K562 (cell line): Measurements from ENCODE around the gene CREBL2. TPM values are rescaled to one million over a fixed set of nuclear protein-coding genes. Genes with fewer than 3 reads are reported as not detected.

ENCODE experiments used
- BRCA1 ChIP-seq, 2 experiments: fragments of 450-650 bp in 1 of 2; sonication (generic) in 1 of 2; formaldehyde crosslinking in 1 of 2; IDR thresholded peaks; 2 replicates each; pipeline versions ENCODE4 v1.5.0 to v1.6.1; 2017 to 2020; ENCODE audit warnings: mild to moderate bottlenecking in 1 of 2, missing genetic modification reagents in 1 of 2
- HMG20A ChIP-seq: fragments of 450-650 bp; formaldehyde crosslinking; conservative IDR thresholded peaks from 2 replicates; pipeline ENCODE4 v1.4.0; 2020; ENCODE audit warnings: mild to moderate bottlenecking, mixed read lengths
- HNRNPLL ChIP-seq: fragments of 200-400 bp; formaldehyde crosslinking; IDR thresholded peaks from 2 replicates; pipeline ENCODE4 v1.6.1; 2017; ENCODE audit warnings: low read length, low read depth, mild to moderate bottlenecking; ENCODE audit not compliant: poor library complexity, severe bottlenecking
- JUND ChIP-seq, 2 experiments: IDR thresholded peaks; 2 replicates in 1 of 2; 3 replicates in 1 of 2; pipeline ENCODE4 v1.6.1; 2011; ENCODE audit warnings: borderline replicate concordance in 2 of 2, low read depth in 2 of 2, low read length in 2 of 2, improper control_type of control experiment in 1 of 2, missing biosample characterization in 1 of 2, missing genetic modification characterization in 1 of 2, missing genetic modification reagents in 1 of 2
- NEUROD1 ChIP-seq: fragments of 150-350 bp; IDR thresholded peaks from 2 replicates; pipeline ENCODE4 v1.6.1; 2014; ENCODE audit warnings: borderline replicate concordance, low read length, low read depth; ENCODE audit not compliant: partially characterized antibody
- NFIX ChIP-seq: fragments of 250-450 bp; sonication (Bioruptor Pico); IDR thresholded peaks from 2 replicates; pipeline ENCODE4 v1.4.0; 2020; ENCODE audit warnings: low read depth, mild to moderate bottlenecking, moderate library complexity
- RBM17 ChIP-seq: fragments of 200-400 bp; formaldehyde crosslinking; IDR thresholded peaks from 2 replicates; pipeline ENCODE4 v1.6.1; 2017; ENCODE audit warnings: low read depth, mild to moderate bottlenecking, low read length, borderline replicate concordance
- SIN3A ChIP-seq, 2 experiments: fragments of 150-350 bp in 1 of 2; IDR thresholded peaks; 2 replicates each; pipeline ENCODE4 v1.6.1; 2011 to 2016; ENCODE audit warnings: borderline replicate concordance in 2 of 2, low read depth in 2 of 2, low read length in 2 of 2, mild to moderate bottlenecking in 2 of 2, moderate library complexity in 2 of 2; ENCODE audit not compliant: control insufficient read depth in 1 of 2
- SMAD3 ChIP-seq: fragments of 450-650 bp; formaldehyde crosslinking; conservative IDR thresholded peaks from 2 replicates; pipeline ENCODE4 v1.4.0; 2020; ENCODE audit warnings: mild to moderate bottlenecking
- TAF1 ChIP-seq: IDR thresholded peaks from 2 replicates; pipeline ENCODE4 v1.6.1; 2011; ENCODE audit warnings: mild to moderate bottlenecking, low read length, moderate library complexity; ENCODE audit not compliant: insufficient read depth, control insufficient read depth, severe bottlenecking; ENCODE audit errors: extremely low read depth
- TOE1 ChIP-seq, 2 experiments: fragments of 450-650 bp in 1 of 2; sonication (generic) in 1 of 2; formaldehyde crosslinking in 1 of 2; IDR thresholded peaks; 2 replicates each; pipeline versions ENCODE4 v1.7.1 to v1.8.0; 2016 to 2022; ENCODE audit warnings: borderline replicate concordance in 2 of 2, mild to moderate bottlenecking in 2 of 2, antibody characterized with exemption in 1 of 2, inconsistent platforms in 1 of 2, low read depth in 1 of 2, missing genetic modification reagents in 1 of 2, moderate library complexity in 1 of 2
- TRIM28 ChIP-seq: fragments of 450-650 bp; IDR thresholded peaks from 2 replicates; pipeline ENCODE4 v1.6.1; 2017
- UBTF ChIP-seq, 2 experiments: IDR thresholded peaks; 2 replicates each; pipeline ENCODE4 v1.6.1; 2012; ENCODE audit warnings: improper control_type of control experiment in 2 of 2, low read depth in 2 of 2, low read length in 2 of 2, borderline replicate concordance in 1 of 2
- VEZF1 ChIP-seq: fragments of 200-800 bp; sonication (Bioruptor generic); IDR thresholded peaks from 2 replicates; pipeline ENCODE4 v1.6.1; 2017; ENCODE audit warnings: missing genetic modification characterization, missing compliant biosample characterization
- ZFP1 ChIP-seq: fragments of 450-650 bp; formaldehyde crosslinking; IDR thresholded peaks from 2 replicates; pipeline ENCODE4 v1.4.0; 2020; ENCODE audit warnings: mild to moderate bottlenecking, mixed read lengths
- ZNF311 ChIP-seq: fragments of 250-450 bp; sonication (Bioruptor Pico); IDR thresholded peaks from 2 replicates; pipeline ENCODE4 v1.4.0; 2020; ENCODE audit warnings: mild to moderate bottlenecking, moderate library complexity
- ZNF395 ChIP-seq: fragments of 200-800 bp; sonication (Bioruptor generic); IDR thresholded peaks from 2 replicates; pipeline ENCODE4 v1.6.1; 2017; ENCODE audit warnings: missing genetic modification characterization, missing compliant biosample characterization
- ZNF699 ChIP-seq: fragments of 250-450 bp; sonication (Bioruptor Pico); IDR thresholded peaks from 2 replicates; pipeline ENCODE4 v1.8.0; 2021; ENCODE audit warnings: mild to moderate bottlenecking, moderate library complexity; ENCODE audit not compliant: insufficient replicate concordance
- ZNF79 ChIP-seq: fragments of 250-450 bp; sonication (Bioruptor Pico); IDR thresholded peaks from 2 replicates; pipeline ENCODE4 v1.4.0; 2020; ENCODE audit warnings: low read depth, mild to moderate bottlenecking, moderate library complexity
- polyA plus RNA-seq, 8 experiments: library from polyadenylated mRNA; depleted of rRNA in 4 of 8; stranded (reverse) in 5 of 8; unstranded in 3 of 8; fragments of >200 nt; fragmentation: Nextera tagmentation in 2 of 8; fragmentation: Illumina TruSeq in 1 of 8; extraction: Ambion mirVana in 2 of 8; extraction: Trizol in 1 of 8; gene quantifications; 2 replicates each; pipeline versions ENCODE4 v1.2.1 to v1.2.3, GENCODE V29; 2011 to 2014; ENCODE audit warnings: inconsistent platforms in 1 of 8, missing spikeins in 1 of 8
- total RNA-seq, 7 experiments: library from RNA; depleted of rRNA in 6 of 7; stranded (reverse); fragments of >200 nt in 6 of 7; fragmentation: Illumina TruSeq in 2 of 7; extraction: Trizol in 2 of 7; gene quantifications; 2 replicates each; pipeline versions ENCODE4 v1.2.1 to v1.2.3, GENCODE V29; 2011 to 2021; ENCODE audit warnings: low replicate concordance in 1 of 7

CREBL2 gene
- total and polyA plus RNA-seq, 9 of the 15 experiments (the other 6 are each of a cell fraction or from before 2014, with no cell fraction given): 1.7 to 7.3 (median 5.2) TPM

DNA sequence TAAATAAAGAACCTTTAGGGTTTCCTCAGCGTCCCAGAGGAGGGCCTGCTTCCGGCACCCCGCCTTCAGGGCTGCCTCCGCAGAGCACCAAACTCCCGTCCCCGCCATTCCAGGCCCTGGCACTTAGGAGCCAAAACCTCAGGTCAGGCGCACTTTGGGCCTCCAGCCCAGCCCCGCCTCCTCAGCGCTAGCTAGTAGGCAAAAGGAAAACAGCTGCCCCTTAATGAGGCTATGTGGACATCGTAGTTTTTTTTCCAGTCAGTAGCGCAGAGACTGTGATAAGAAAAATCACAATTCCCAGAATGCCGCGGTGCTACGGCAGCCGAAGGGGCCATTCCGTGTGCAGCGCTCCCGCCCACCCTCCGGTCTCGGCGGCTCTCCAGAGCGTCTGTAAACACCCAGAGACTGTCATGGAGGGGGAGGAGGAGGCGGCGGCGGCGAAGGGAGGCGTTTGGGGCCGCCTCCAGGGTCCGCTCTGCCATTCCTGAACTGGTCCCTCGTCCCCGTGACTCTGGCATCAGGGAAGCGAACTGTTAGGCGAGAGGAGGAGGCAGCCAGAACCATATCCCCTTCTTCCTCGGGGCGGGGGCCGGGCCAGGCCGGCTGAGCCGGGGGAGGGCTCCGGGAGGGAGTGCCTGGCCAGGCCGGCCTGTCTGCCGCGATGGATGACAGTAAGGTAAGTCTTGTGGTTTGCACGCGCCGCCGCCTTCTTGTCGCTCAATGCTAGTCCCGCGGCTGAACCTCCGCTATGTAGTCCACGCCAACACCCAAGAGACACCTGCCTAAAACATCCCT, at the start of gene CREBL2 (continued):
- TF ChIP-seq UBTF (IDR thresholded peaks at IDR 0.05; ENCODE audit: borderline replicate concordance in 1 of 2, low read depth in 2 of 2, low read length in 2 of 2) (peak in 1 of 2 experiments; percentile 46; a peak in 1 of 4 replicates), ZNF395 (no peak), ZNF311 (CRISPR knock-in tag) (no peak), TOE1 (IDR thresholded peaks at IDR 0.05; ENCODE audit: borderline replicate concordance) (peak; percentile 65), TOE1 (CRISPR knock-in tag; IDR thresholded peaks at IDR 0.05; ENCODE audit: borderline replicate concordance, low read depth) (no peak), JUND (IDR thresholded peaks at IDR 0.05; ENCODE audit: borderline replicate concordance, low read depth, low read length) (peak; percentile 39), JUND (tag; IDR thresholded peaks at IDR 0.05; ENCODE audit: borderline replicate concordance, low read depth, low read length) (peak; percentile 18; the same call in 1 of the 3 replicates), ZNF699 (CRISPR knock-in tag) (no peak), TAF1 (peak; percentile 71), ZFP1 (CRISPR knock-in tag) (no peak), NEUROD1 (peak; percentile 67), SMAD3 (CRISPR knock-in tag) (no peak), HMG20A (CRISPR knock-in tag) (no peak), HNRNPLL (peak; percentile 73), ZNF79 (CRISPR knock-in tag) (no peak), SIN3A (IDR thresholded peaks at IDR 0.05; ENCODE audit: borderline replicate concordance in 2 of 2, control insufficient read depth in 1 of 2, low read depth in 2 of 2, low read length in 2 of 2) (peak; percentile 18 to 82; a peak in 1 of 4 replicates), BRCA1 (IDR thresholded peaks at IDR 0.05) (no peak), BRCA1 (CRISPR knock-in tag; IDR thresholded peaks at IDR 0.05) (no peak), NFIX (CRISPR knock-in tag) (no peak), RBM17 (no peak), TRIM28 (0 out of 2 replicates have a peak, but pooled peaks have one; percentile 32), VEZF1 (peak; percentile 92)
